H1 (cell line): ENCODE data around the gene CDV3. TPM values are rescaled to one million over a fixed set of nuclear protein-coding genes. Genes with fewer than 3 reads are reported as not detected.

ENCODE experiments used
- CTCF ChIA-PET: fragments of 300-600 bp; sonication (Branson Sonifier 250); formaldehyde crosslinking; loops from one replicate; lab custom pipeline; 2021; ENCODE audit not compliant: partially characterized antibody; lab: Charles Lee
- POLR2A ChIA-PET: fragments of 300-600 bp; sonication (Branson Sonifier 250); formaldehyde crosslinking; loops from one replicate; lab custom pipeline; 2021; ENCODE audit warnings: inconsistent platforms; ENCODE audit not compliant: partially characterized antibody; lab: Charles Lee
- DNase-seq, 2 experiments: peaks; one replicate each; pipeline versions ENCODE4 v3.0.0 to v3.0.0-alpha.2; 2010 to 2022; ENCODE audit warnings: low spot score in 2 of 2, low read depth in 1 of 2, mixed read lengths in 1 of 2
- FAIRE-seq: peaks from 2 replicates; lab custom pipeline; 2011; peaks lifted over from hg19 to GRCh38; lab: Jason Lieb, UNC
- H2AFZ ChIP-seq: 2 replicates; pipeline ENCODE4 v1.8.1; 2012; ENCODE audit warnings: low read length, inconsistent platforms
- H2AK5ac ChIP-seq: 2 replicates; pipeline ENCODE4 v1.6.1; 2013; ENCODE audit warnings: low read depth, low read length
- H2BK120ac ChIP-seq: replicated peaks from 2 replicates; pipeline ENCODE3; 2013; ENCODE audit warnings: low read depth, low read length, inconsistent platforms
- H2BK12ac ChIP-seq: 2 replicates; pipeline ENCODE4 v1.6.1; 2013; ENCODE audit warnings: low read depth, low read length
- H2BK15ac ChIP-seq: 2 replicates; pipeline ENCODE4 v1.6.1; 2013; ENCODE audit warnings: low read length
- H2BK20ac ChIP-seq: 2 replicates; pipeline ENCODE4 v1.6.1; 2013; ENCODE audit warnings: low read length
- H2BK5ac ChIP-seq: 2 replicates; pipeline ENCODE4 v1.6.1; 2013; ENCODE audit warnings: low read depth, low read length
- H3K14ac ChIP-seq: 2 replicates; pipeline ENCODE4 v1.6.1; 2013; ENCODE audit warnings: inconsistent platforms; ENCODE audit not compliant: insufficient read length
- H3K18ac ChIP-seq: 2 replicates; pipeline ENCODE4 v1.6.1; 2013; ENCODE audit warnings: low read length; ENCODE audit errors: extremely low read depth
- H3K23ac ChIP-seq: 2 replicates; pipeline ENCODE4 v1.6.1; 2013; ENCODE audit warnings: inconsistent platforms; ENCODE audit not compliant: insufficient read length
- H3K23me2 ChIP-seq: 2 replicates; pipeline ENCODE4 v1.6.1; 2013; ENCODE audit warnings: low read depth, low read length
- H3K27ac ChIP-seq: 2 replicates; pipeline ENCODE4 v1.6.1; 2011; ENCODE audit warnings: low read depth, low read length, inconsistent platforms
- H3K27me3 ChIP-seq, 4 experiments: replicated peaks in 1 of 4; 1 replicate in 1 of 4; 2 replicates in 3 of 4; pipeline versions ENCODE4 v1.6.1 to v1.8.1; 2011 to 2013; ENCODE audit warnings: low read length in 3 of 4, mild to moderate bottlenecking in 3 of 4, inconsistent platforms in 2 of 4, mixed read lengths in 2 of 4, moderate library complexity in 1 of 4; ENCODE audit not compliant: control insufficient read depth in 3 of 4, insufficient read depth in 3 of 4; ENCODE audit errors: extremely low read depth in 1 of 4
- H3K36me3 ChIP-seq, 4 experiments: 2 replicates each; pipeline versions ENCODE4 v1.6.1 to v1.8.1; 2011 to 2013; ENCODE audit warnings: mild to moderate bottlenecking in 4 of 4, low read length in 3 of 4, moderate library complexity in 2 of 4, control low read depth in 1 of 4, inconsistent platforms in 1 of 4; ENCODE audit not compliant: insufficient read depth in 4 of 4, control insufficient read depth in 2 of 4
- H3K4ac ChIP-seq: replicated peaks from 2 replicates; pipeline ENCODE3; 2013; ENCODE audit warnings: low read length, low read depth, mixed read lengths, inconsistent platforms; ENCODE audit not compliant: insufficient read length
- H3K4me1 ChIP-seq, 4 experiments: replicated peaks in 1 of 4; 1 replicate in 1 of 4; 2 replicates in 3 of 4; pipeline versions ENCODE4 v1.6.1 to v1.8.1; 2011 to 2013; ENCODE audit warnings: low read length in 3 of 4, inconsistent platforms in 2 of 4, mixed read lengths in 1 of 4; ENCODE audit not compliant: insufficient read depth in 4 of 4, control insufficient read depth in 3 of 4
- H3K4me2 ChIP-seq, 2 experiments: 2 replicates each; pipeline versions ENCODE4 v1.6.1 to v1.8.1; 2011 to 2013; ENCODE audit warnings: low read depth in 2 of 2, low read length in 2 of 2, control low read depth in 1 of 2, inconsistent platforms in 1 of 2, mild to moderate bottlenecking in 1 of 2; ENCODE audit not compliant: insufficient read depth in 1 of 2
- H3K4me3 ChIP-seq, 4 experiments: fragments of 200-600, 300-600 bp in 1 of 4; sonication (generic), shearing (Covaris generic), sonication (Bioruptor Twin) in 1 of 4; 2 replicates each; pipeline versions ENCODE4 v1.5.1 to v1.8.1; 2011 to 2016; ENCODE audit warnings: low read length in 4 of 4, low read depth in 3 of 4, control low read depth in 2 of 4, inconsistent platforms in 2 of 4, mild to moderate bottlenecking in 2 of 4, mixed read lengths in 1 of 4, moderate library complexity in 1 of 4; ENCODE audit not compliant: insufficient read depth in 2 of 4; ENCODE audit errors: extremely low read depth in 1 of 4
- H3K56ac ChIP-seq: replicated peaks from 2 replicates; pipeline ENCODE3; 2013; ENCODE audit warnings: low read depth, mild to moderate bottlenecking, mixed read lengths, low read length, inconsistent platforms; ENCODE audit not compliant: insufficient read length
- H3K79me1 ChIP-seq: 2 replicates; pipeline ENCODE4 v1.6.1; 2013; ENCODE audit warnings: low read depth, low read length, control low read depth
- H3K79me2 ChIP-seq, 2 experiments: 2 replicates each; pipeline versions ENCODE4 v1.6.1 to v1.8.1; 2012 to 2013; ENCODE audit warnings: low read length in 2 of 2, mild to moderate bottlenecking in 2 of 2, inconsistent platforms in 1 of 2; ENCODE audit not compliant: insufficient read depth in 2 of 2, control insufficient read depth in 1 of 2
- H3K9ac ChIP-seq, 4 experiments: replicated peaks in 1 of 4; 1 replicate in 1 of 4; 2 replicates in 3 of 4; pipeline versions ENCODE4 v1.6.1 to v1.8.1; 2011 to 2013; ENCODE audit warnings: low read depth in 3 of 4, low read length in 3 of 4, control low read depth in 2 of 4, mild to moderate bottlenecking in 2 of 4, moderate library complexity in 2 of 4, inconsistent platforms in 1 of 4; ENCODE audit errors: extremely low read depth in 1 of 4
- H3K9me3 ChIP-seq, 2 experiments: 2 replicates each; pipeline versions ENCODE4 v1.6.1 to v1.8.1; 2012 to 2013; ENCODE audit warnings: mild to moderate bottlenecking in 2 of 2, moderate library complexity in 2 of 2, control low read depth in 1 of 2, inconsistent platforms in 1 of 2, low read depth in 1 of 2, low read length in 1 of 2, mixed read lengths in 1 of 2; ENCODE audit not compliant: insufficient read depth in 2 of 2
- H4K20me1 ChIP-seq, 2 experiments: replicated peaks in 1 of 2; 2 replicates each; pipeline versions ENCODE3 to v1.8.1; 2011 to 2013; ENCODE audit warnings: inconsistent platforms in 2 of 2, low read length in 2 of 2, mild to moderate bottlenecking in 1 of 2; ENCODE audit not compliant: insufficient read depth in 2 of 2, control insufficient read depth in 1 of 2
- H4K5ac ChIP-seq: 2 replicates; pipeline ENCODE4 v1.6.1; 2013; ENCODE audit warnings: low read length, low read depth, mixed read lengths, inconsistent platforms; ENCODE audit not compliant: insufficient read length
- H4K8ac ChIP-seq: 2 replicates; pipeline ENCODE4 v1.8.0; 2013; ENCODE audit warnings: mild to moderate bottlenecking, moderate library complexity, low read length, inconsistent platforms; ENCODE audit not compliant: insufficient read depth; ENCODE audit errors: extremely low read depth
- H4K91ac ChIP-seq: replicated peaks from 2 replicates; pipeline ENCODE3; 2013; ENCODE audit warnings: low read length, mixed read lengths, inconsistent platforms; ENCODE audit not compliant: insufficient read length
- CHD1 ChIP-seq: IDR thresholded peaks from 2 replicates; pipeline ENCODE4 v1.6.1; 2012; ENCODE audit warnings: low read depth, low read length, improper control_type of control experiment
- GABPA ChIP-seq: IDR thresholded peaks from 2 replicates; pipeline ENCODE4 v1.6.1; 2011; ENCODE audit warnings: mild to moderate bottlenecking, low read length, moderate library complexity, borderline replicate concordance; ENCODE audit not compliant: insufficient read depth
- KDM1A ChIP-seq: fragments of 200-600, 300-600 bp; sonication (generic); IDR thresholded peaks from 2 replicates; pipeline ENCODE4 v1.7.1; 2016; ENCODE audit warnings: mild to moderate bottlenecking, low read length, borderline replicate concordance
- POLR2A ChIP-seq, 2 experiments: IDR thresholded peaks; 1 replicate in 1 of 2; 2 replicates in 1 of 2; pipeline ENCODE4 v1.6.1; 2011; ENCODE audit warnings: low read depth in 2 of 2, low read length in 2 of 2, mild to moderate bottlenecking in 2 of 2; ENCODE audit errors: control extremely low read depth in 1 of 2
- RXRA ChIP-seq: IDR thresholded peaks from 2 replicates; pipeline ENCODE4 v1.6.1; 2011; ENCODE audit warnings: low read depth, mild to moderate bottlenecking, low read length, moderate library complexity; ENCODE audit not compliant: insufficient read depth
- SIX5 ChIP-seq: IDR thresholded peaks from 2 replicates; pipeline ENCODE4 v1.6.1; 2011; ENCODE audit warnings: mild to moderate bottlenecking, low read depth, low read length
- TBP ChIP-seq: IDR thresholded peaks from 2 replicates; pipeline ENCODE4 v1.6.1; 2011; ENCODE audit warnings: low read depth, low read length, improper control_type of control experiment
- WGBS, 2 experiments: shearing (Covaris generic) in 1 of 2; methylation state at CpG; one replicate each; pipeline versions ENCODE4 v1.1.6 to v1.1.7; 2013 to 2015; ENCODE audit warnings: low lambda C conversion rate in 2 of 2, mixed read lengths in 2 of 2, inconsistent platforms in 1 of 2, low coverage in 1 of 2, missing lambda C conversion rate in 1 of 2; ENCODE audit not compliant: insufficient replicate concordance in 2 of 2, insufficient coverage in 1 of 2, insufficient read length in 1 of 2; ENCODE audit errors: extremely low coverage in 1 of 2, missing lambda C conversion rate in 1 of 2; 5-methylcytosine and 5-hydroxymethylcytosine counted together
- polyA plus RNA-seq, 7 experiments: library from polyadenylated mRNA; depleted of rRNA in 3 of 7; stranded (reverse) in 5 of 7; unstranded in 2 of 7; fragments of >200 nt in 5 of 7; fragments of 200-250 nt in 2 of 7; gene quantifications; 1 replicate in 5 of 7; 2 replicates in 1 of 7; 4 replicates in 1 of 7; pipeline versions ENCODE4 v1.2.1 to v1.2.3, GENCODE V29; 2011 to 2013; ENCODE audit warnings: missing spikeins in 2 of 7, mixed read lengths in 2 of 7
- total RNA-seq: library from RNA; stranded (reverse); fragmentation: NEBNext Ultra II Directional; extraction: Animal tissue kit (Norgen Biotek cat#: 25700); gene quantifications from 2 replicates; pipeline ENCODE4 v1.2.1, GENCODE V29; 2021
- TF ChIP-seq, protein P1 (sequence below): IDR thresholded peaks from 2 replicates; pipeline ENCODE4 v1.6.1; 2012; ENCODE audit warnings: inconsistent platforms
- TF ChIP-seq, protein P2 (sequence below): IDR thresholded peaks from 2 replicates; pipeline ENCODE4 v1.6.1; 2012; ENCODE audit warnings: low read length, inconsistent platforms
- TF ChIP-seq, protein P3 (sequence below), 3 experiments: IDR thresholded peaks; 1 replicate in 2 of 3; 2 replicates in 1 of 3; pipeline versions ENCODE4 v1.5.1 to v1.6.1; 2011; ENCODE audit warnings: low read length in 3 of 3, mild to moderate bottlenecking in 3 of 3, inconsistent platforms in 2 of 3, low read depth in 1 of 3, moderate library complexity in 1 of 3; ENCODE audit not compliant: insufficient read depth in 1 of 3; ENCODE audit errors: control extremely low read depth in 1 of 3

Gene CDV3
- total and polyA plus RNA-seq, 2 of the 8 experiments (the other 6 are each of a cell fraction or from before 2014, with no cell fraction given): 29.4 to 163 TPM

DNA sequence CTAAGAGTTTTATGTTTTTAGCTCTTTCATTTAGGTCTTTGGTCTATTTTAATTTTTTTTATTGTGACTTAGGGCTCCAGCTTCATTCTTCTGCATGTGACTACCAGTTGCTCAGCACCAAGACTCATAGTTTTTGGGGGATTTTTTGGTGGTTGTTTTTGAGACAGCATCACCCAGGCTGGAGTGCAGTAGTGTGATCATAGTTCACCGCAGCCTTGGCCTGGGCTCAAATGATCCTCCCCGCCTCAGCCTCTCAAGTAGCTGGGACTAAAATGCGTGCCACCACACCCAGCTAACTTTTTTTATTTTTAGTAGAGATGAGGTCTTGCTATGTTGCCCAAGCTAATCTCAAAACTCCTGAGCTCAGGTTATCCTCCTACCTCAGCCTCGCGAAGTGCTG lies 19.4 kb downstream of the CDV3 start:
- Histone ChIP-seq H3K4me3 (no peak overlapping the region), H3K23me2 (no peaks in the 10 kb centered on the region), H3K23ac (no peak overlapping the region), H3K9me3 (no peaks in the 10 kb centered on the region), H3K14ac (no peak overlapping the region), H3K27me3 (no peaks in the 10 kb centered on the region), H3K36me3 (peaks cover 11 to 22% (median 15%) of the 10 kb centered on the region in 4 experiments), H3K79me2 (no peaks in the 10 kb centered on the region), H3K9ac (no peak overlapping the region), H2AK5ac (no peak overlapping the region), H3K27ac (no peak overlapping the region), H2BK15ac (no peak overlapping the region), H2BK12ac (no peak overlapping the region), H4K8ac (no peak overlapping the region), H4K20me1 (peaks cover 3 to 8% of the 10 kb centered on the region in 2 experiments), H2BK120ac (no peak overlapping the region), H3K79me1 (no peaks in the 10 kb centered on the region), H3K4ac (no peak overlapping the region), H3K56ac (no peak overlapping the region), H3K4me1 (no peaks in the 10 kb centered on the region), H4K91ac (no peak overlapping the region), H3K18ac (no peak overlapping the region), H2BK5ac (no peak overlapping the region), H3K4me2 (no peak overlapping the region), H2BK20ac (no peak overlapping the region), H2AFZ (no peak overlapping the region), H4K5ac (no peak overlapping the region)
- DNase-seq (no peak), FAIRE-seq (no peak)
- 91% methylated on average over 5 of the region's 5 CpGs; no CpG with 5 or more reads in 1 of the 2 experiments for WGBS, 2 experiments
- ChIA-PET CTCF (interaction anchor here (0.6 to 1.2 kb wide), 2 partner anchors 15 to 98 kb away, joined by 3 to 6 read pairs; no protein-coding TSS in a partner anchor), POLR2A (interaction anchor here (0.9 to 1.1 kb wide), 2 partner anchors 18 to 23 kb away, joined by 3 read pairs; no protein-coding TSS in a partner anchor)
- no peak for TF ChIP-seq TBP
- no peak for TF ChIP-seq GABPA
- TF ChIP-seq CHD1: no peak
- no peak for TF ChIP-seq POLR2A (IDR thresholded peaks at IDR 0.05; ENCODE audit: control extremely low read depth in 1 of 2, low read depth in 2 of 2, low read length in 2 of 2)
- no peak for TF ChIP-seq RXRA
- TF ChIP-seq, protein P1, sequence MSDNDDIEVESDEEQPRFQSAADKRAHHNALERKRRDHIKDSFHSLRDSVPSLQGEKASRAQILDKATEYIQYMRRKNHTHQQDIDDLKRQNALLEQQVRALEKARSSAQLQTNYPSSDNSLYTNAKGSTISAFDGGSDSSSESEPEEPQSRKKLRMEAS: no peak
- TF ChIP-seq SIX5: no peak
- TF ChIP-seq, protein P2, sequence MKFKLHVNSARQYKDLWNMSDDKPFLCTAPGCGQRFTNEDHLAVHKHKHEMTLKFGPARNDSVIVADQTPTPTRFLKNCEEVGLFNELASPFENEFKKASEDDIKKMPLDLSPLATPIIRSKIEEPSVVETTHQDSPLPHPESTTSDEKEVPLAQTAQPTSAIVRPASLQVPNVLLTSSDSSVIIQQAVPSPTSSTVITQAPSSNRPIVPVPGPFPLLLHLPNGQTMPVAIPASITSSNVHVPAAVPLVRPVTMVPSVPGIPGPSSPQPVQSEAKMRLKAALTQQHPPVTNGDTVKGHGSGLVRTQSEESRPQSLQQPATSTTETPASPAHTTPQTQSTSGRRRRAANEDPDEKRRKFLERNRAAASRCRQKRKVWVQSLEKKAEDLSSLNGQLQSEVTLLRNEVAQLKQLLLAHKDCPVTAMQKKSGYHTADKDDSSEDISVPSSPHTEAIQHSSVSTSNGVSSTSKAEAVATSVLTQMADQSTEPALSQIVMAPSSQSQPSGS: no peak
- TF ChIP-seq, protein P3, sequence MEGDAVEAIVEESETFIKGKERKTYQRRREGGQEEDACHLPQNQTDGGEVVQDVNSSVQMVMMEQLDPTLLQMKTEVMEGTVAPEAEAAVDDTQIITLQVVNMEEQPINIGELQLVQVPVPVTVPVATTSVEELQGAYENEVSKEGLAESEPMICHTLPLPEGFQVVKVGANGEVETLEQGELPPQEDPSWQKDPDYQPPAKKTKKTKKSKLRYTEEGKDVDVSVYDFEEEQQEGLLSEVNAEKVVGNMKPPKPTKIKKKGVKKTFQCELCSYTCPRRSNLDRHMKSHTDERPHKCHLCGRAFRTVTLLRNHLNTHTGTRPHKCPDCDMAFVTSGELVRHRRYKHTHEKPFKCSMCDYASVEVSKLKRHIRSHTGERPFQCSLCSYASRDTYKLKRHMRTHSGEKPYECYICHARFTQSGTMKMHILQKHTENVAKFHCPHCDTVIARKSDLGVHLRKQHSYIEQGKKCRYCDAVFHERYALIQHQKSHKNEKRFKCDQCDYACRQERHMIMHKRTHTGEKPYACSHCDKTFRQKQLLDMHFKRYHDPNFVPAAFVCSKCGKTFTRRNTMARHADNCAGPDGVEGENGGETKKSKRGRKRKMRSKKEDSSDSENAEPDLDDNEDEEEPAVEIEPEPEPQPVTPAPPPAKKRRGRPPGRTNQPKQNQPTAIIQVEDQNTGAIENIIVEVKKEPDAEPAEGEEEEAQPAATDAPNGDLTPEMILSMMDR (IDR thresholded peaks at IDR 0.05; ENCODE audit: control extremely low read depth in 1 of 3, insufficient read depth in 1 of 3, low read depth in 1 of 3, low read length in 3 of 3): no peak
- TF ChIP-seq KDM1A: no peak
